Gastroesophageal sphincter (tissue), 3 donors: Measurements from ENCODE around the gene TEC.

Experiments used
- CTCF ChIP-seq, 4 experiments: fragments of 200-600 bp in 2 of 4; fragments of 450-650 bp in 2 of 4; sonication (generic) in 1 of 4; IDR thresholded peaks; one replicate each; pipeline ENCODE4 v1.5.1; 2017 to 2019; ENCODE audit warnings: antibody characterized with exemption in 4 of 4, mild to moderate bottlenecking in 2 of 4, moderate library complexity in 2 of 4
- POLR2A ChIP-seq, 2 donors: fragments of 450-650 bp; IDR thresholded peaks; one replicate each; pipeline ENCODE4 v1.6.1; 2017; ENCODE audit warnings: antibody characterized with exemption in 2 of 2, mild to moderate bottlenecking in 2 of 2, moderate library complexity in 1 of 2
- POLR2AphosphoS5 ChIP-seq: sonication (generic); formaldehyde crosslinking; IDR thresholded peaks from one replicate; pipeline ENCODE4 v1.6.1; 2017; ENCODE audit warnings: antibody characterized with exemption

- no peak for TF ChIP-seq CTCF (IDR thresholded peaks at IDR 0.05)
- no peak for TF ChIP-seq POLR2AphosphoS5
- no peak for TF ChIP-seq POLR2A (IDR thresholded peaks at IDR 0.05)
Measured at GRCh38 chr4:48193096-48193836, 76.4 kb downstream of the TEC start.
